Measurements from ENCODE around the gene CDH12.

DNA sequence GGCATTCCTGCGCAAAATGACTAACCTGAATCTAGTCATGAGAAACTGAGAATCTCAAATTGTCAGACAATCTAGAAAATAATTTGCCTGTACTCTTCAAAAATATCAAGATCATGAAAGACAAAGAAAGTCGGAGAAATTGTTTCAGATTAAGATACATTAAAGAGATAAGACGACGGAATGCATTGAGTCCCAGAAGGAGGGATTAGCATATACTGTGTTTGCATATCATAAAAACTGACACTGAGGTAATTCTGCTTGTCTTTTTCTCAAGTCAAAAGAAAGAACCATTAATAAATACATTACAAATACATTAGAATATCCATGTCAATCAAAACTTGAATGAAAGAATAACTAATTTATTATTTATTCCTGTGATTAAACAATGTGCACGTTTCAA, 88.4 kb downstream of the CDH12 start:
- TF ChIP-seq CTCF (IDR thresholded peaks at IDR 0.05; ENCODE audit: insufficient read depth, low read length): no peak
- TF ChIP-seq POLR2AphosphoS5 (IDR thresholded peaks at IDR 0.05; ENCODE audit: low read depth): no peak
